WERI-Rb-1 (cell line): ENCODE data around the gene PRPF38A.
A peak's percentile ranks its signal among the peaks of the same experiment; 100 is the strongest.
"Not testable (repeated sequence)": the region's sequence is repeated elsewhere in the genome, so short reads cannot be mapped to it uniquely, and the experiment has no call there.

Experiments
- DNase-seq: peaks from one replicate; pipeline ENCODE4 v3.0.0-alpha.2; 2020
- H3K27ac ChIP-seq: fragments of 250-450 bp; sonication (Bioruptor Pico); 2 replicates; pipeline ENCODE4 v1.5.1; 2020; ENCODE audit warnings: mild to moderate bottlenecking, moderate library complexity
- H3K27me3 ChIP-seq: fragments of 250-450 bp; sonication (Bioruptor Pico); 2 replicates; pipeline ENCODE4 v1.5.1; 2021; ENCODE audit warnings: mild to moderate bottlenecking, low read depth, moderate library complexity; ENCODE audit not compliant: insufficient read depth, severe bottlenecking
- H3K36me3 ChIP-seq: fragments of 250-450 bp; sonication (Bioruptor Pico); 2 replicates; pipeline ENCODE4 v1.5.1; 2020; ENCODE audit warnings: mild to moderate bottlenecking, moderate library complexity
- H3K4me3 ChIP-seq: 2 replicates; pipeline ENCODE4 v1.5.1; 2011; ENCODE audit warnings: low read depth, mild to moderate bottlenecking, control low read depth, low read length
- H3K9me3 ChIP-seq: fragments of 250-450 bp; sonication (Bioruptor Pico); 2 replicates; pipeline ENCODE4 v1.5.1; 2021; ENCODE audit warnings: mild to moderate bottlenecking, moderate library complexity; ENCODE audit not compliant: severe bottlenecking
- CTCF ChIP-seq: IDR thresholded peaks from 2 replicates; pipeline ENCODE4 v1.5.1; 2011; ENCODE audit warnings: low read depth, mild to moderate bottlenecking, control low read depth, inconsistent platforms, low read length

Gene PRPF38A

GRCh38 chr1:52365746-52366516 is 38.5 kb upstream of the PRPF38A start, which contains the start of gene CC2D1B:
Gene CC2D1B, minus strand, starts transcription at chr1:52366205. Its CDS starts 1,585 bp downstream, at chr1:52364620.
- peak within 1 kb of the TSS; percentile 88 for H3K27ac ChIP-seq
- H3K27me3 ChIP-seq: no peaks in the 10 kb centered on the region
- no peak for TF ChIP-seq CTCF
- no peaks in the 10 kb centered on the region for H3K9me3 ChIP-seq
- peak; percentile 99 for DNase-seq
- peaks cover 33% of the 10 kb centered on the region for H3K36me3 ChIP-seq
- H3K4me3 ChIP-seq: peak within 1 kb of the TSS; percentile 96

- Histone ChIP-seq H3K9me3 (no peaks in the 10 kb centered on the region), H3K36me3 (peaks cover 33% of the 10 kb centered on the region), H3K4me3 (peak overlapping the region; percentile 96), H3K27me3 (no peaks in the 10 kb centered on the region), H3K27ac (peak overlapping the region; percentile 88)
- no peak for TF ChIP-seq CTCF
- DNase-seq: no peak
Observed at GRCh38 chr1:52366517-52366827, 37.9 kb upstream of the PRPF38A start.

- Histone ChIP-seq H3K36me3 (peaks cover 29% of the 10 kb centered on the region), H3K4me3 (no peak overlapping the region), H3K27ac (no peak overlapping the region), H3K9me3 (no peaks in the 10 kb centered on the region), H3K27me3 (no peaks in the 10 kb centered on the region)
- DNase-seq: no peak
- no peak for TF ChIP-seq CTCF
Observed at GRCh38 chr1:52367272-52367671, 37.1 kb upstream of the PRPF38A start.

- TF ChIP-seq CTCF: no peak
- DNase-seq: no peak
- Histone ChIP-seq H3K27me3 (no peaks in the 10 kb centered on the region), H3K36me3 (peaks cover 34% of the 10 kb centered on the region), H3K4me3 (no peak overlapping the region), H3K9me3 (no peaks in the 10 kb centered on the region), H3K27ac (no peak overlapping the region)
Observed at GRCh38 chr1:52368383-52369172, 35.8 kb upstream of the PRPF38A start.

- not testable (repeated sequence) for H3K4me3 ChIP-seq, H3K27me3 ChIP-seq, H3K9me3 ChIP-seq
- peak overlapping the region; percentile 35 for H3K27ac ChIP-seq
- DNase-seq: peak; percentile 29
- H3K36me3 ChIP-seq: peaks cover 39% of the 10 kb centered on the region
Observed at GRCh38 chr1:52369851-52370250, 34.6 kb upstream of the PRPF38A start.

- no peaks in the 10 kb centered on the region for H3K27me3 ChIP-seq
- H3K4me3 ChIP-seq: no peak overlapping the region
- H3K36me3 ChIP-seq: peaks cover 79% of the 10 kb centered on the region
- no peak for DNase-seq
- TF ChIP-seq CTCF: no peak
- H3K9me3 ChIP-seq: no peaks in the 10 kb centered on the region
- H3K27ac ChIP-seq: no peak overlapping the region
Observed at GRCh38 chr1:52385376-52385775, 19.0 kb upstream of the PRPF38A start.
